Mesendoderm (in vitro differentiated cells): ENCODE measurements around the gene TECTB. TPM values are rescaled to one million over a fixed set of nuclear protein-coding genes. Genes with fewer than 3 reads are reported as not detected.

Experiments
- small RNA-seq: library from polyadenylated mRNA; stranded (forward); fragments of <200 nt; extraction: miRNeasy Mini kit (QIAGEN cat#:217004); gene quantifications from one replicate; pipeline ENCODE3, GENCODE V24; 2013; ENCODE audit not compliant: insufficient read depth

The TECTB gene

Small RNA genes within 50 kb of the gene (small RNA-seq; reads per million reads assigned to genes)
- not detected for gene MIR6715A
